Chondrocyte (in vitro differentiated cells): ENCODE measurements around the gene CAMK2D. TPM values are rescaled to one million over a fixed set of nuclear protein-coding genes. Genes with fewer than 3 reads are reported as not detected.

Source experiments
- DNase-seq: peaks from one replicate; pipeline ENCODE4 v3.0.0; 2021; ENCODE audit warnings: mixed read lengths, low spot score
- H3K27ac Mint-ChIP-seq: one replicate; pipeline ENCODE4 v1.8.0; 2021; ENCODE audit warnings: mild to moderate bottlenecking, moderate library complexity, mixed read lengths; ENCODE audit not compliant: unreplicated experiment
- H3K27me3 Mint-ChIP-seq: 2 replicates; pipeline ENCODE4 v1.8.0; 2021; ENCODE audit warnings: low read depth, mixed read lengths
- H3K36me3 Mint-ChIP-seq: 2 replicates; pipeline ENCODE4 v1.8.0; 2021; ENCODE audit warnings: low read depth, mixed read lengths
- H3K4me1 Mint-ChIP-seq: 2 replicates; pipeline ENCODE4 v1.8.0; 2021; ENCODE audit warnings: low read depth, mild to moderate bottlenecking, mixed read lengths
- H3K4me3 Mint-ChIP-seq: one replicate; pipeline ENCODE4 v1.8.0; 2021; ENCODE audit warnings: mild to moderate bottlenecking, moderate library complexity, mixed read lengths; ENCODE audit not compliant: unreplicated experiment
- H3K9me3 Mint-ChIP-seq: 2 replicates; pipeline ENCODE4 v1.8.0; 2021; ENCODE audit warnings: low read depth, mixed read lengths
- CTCF ChIP-seq: fragments of 200-600 bp; sonication (generic); IDR thresholded peaks from 2 replicates; pipeline ENCODE4 v1.5.0; 2021; ENCODE audit warnings: antibody characterized with exemption, mild to moderate bottlenecking, moderate library complexity
- total RNA-seq: library from RNA; stranded (reverse); gene quantifications from 3 replicates; pipeline ENCODE4 v1.2.1, GENCODE V29; 2021

Gene CAMK2D
- total RNA-seq, 1 donor from 2014 or later = 73.7 TPM

GRCh38 chr4:113678641-113679040 is 82.9 kb downstream of the CAMK2D start:
- Mint-ChIP-seq H3K27me3 (no peaks in the 10 kb centered on the region), H3K27ac (peak overlapping the region; percentile 69), H3K36me3 (peaks cover 2% of the 10 kb centered on the region), H3K4me1 (peaks cover 76% of the 10 kb centered on the region), H3K4me3 (no peak overlapping the region), H3K9me3 (no peaks in the 10 kb centered on the region)
- no peak for DNase-seq
- no peak for TF ChIP-seq CTCF

- Mint-ChIP-seq H3K27me3 (no peaks in the 10 kb centered on the region), H3K4me3 (no peak overlapping the region), H3K36me3 (peaks cover 2% of the 10 kb centered on the region), H3K4me1 (peaks cover 74% of the 10 kb centered on the region), H3K27ac (peak overlapping the region; percentile 46), H3K9me3 (no peaks in the 10 kb centered on the region)
- DNase-seq = no peak
- TF ChIP-seq CTCF = no peak
These were observed 84.2 kb downstream of the CAMK2D start for GRCh38 chr4:113677325-113677724.

GRCh38 chr4:113675731-113676697 is 85.5 kb downstream of the CAMK2D start:
- DNase-seq = no peak
- TF ChIP-seq CTCF = no peak
- H3K27ac Mint-ChIP-seq = peak overlapping the region; percentile 72
- H3K9me3 Mint-ChIP-seq = no peaks in the 10 kb centered on the region
- H3K4me1 Mint-ChIP-seq = peaks cover 69% of the 10 kb centered on the region
- no peaks in the 10 kb centered on the region for H3K27me3 Mint-ChIP-seq
- H3K4me3 Mint-ChIP-seq = no peak overlapping the region
- peaks cover 2% of the 10 kb centered on the region for H3K36me3 Mint-ChIP-seq

- no peak overlapping the region for H3K27ac Mint-ChIP-seq
- no peaks in the 10 kb centered on the region for H3K36me3 Mint-ChIP-seq
- TF ChIP-seq CTCF = no peak
- no peaks in the 10 kb centered on the region for H3K27me3 Mint-ChIP-seq
- no peaks in the 10 kb centered on the region for H3K9me3 Mint-ChIP-seq
- no peak overlapping the region for H3K4me3 Mint-ChIP-seq
- H3K4me1 Mint-ChIP-seq = peaks cover 70% of the 10 kb centered on the region
- no peak for DNase-seq
These were observed 86.8 kb downstream of the CAMK2D start for GRCh38 chr4:113674733-113675132.

DNA sequence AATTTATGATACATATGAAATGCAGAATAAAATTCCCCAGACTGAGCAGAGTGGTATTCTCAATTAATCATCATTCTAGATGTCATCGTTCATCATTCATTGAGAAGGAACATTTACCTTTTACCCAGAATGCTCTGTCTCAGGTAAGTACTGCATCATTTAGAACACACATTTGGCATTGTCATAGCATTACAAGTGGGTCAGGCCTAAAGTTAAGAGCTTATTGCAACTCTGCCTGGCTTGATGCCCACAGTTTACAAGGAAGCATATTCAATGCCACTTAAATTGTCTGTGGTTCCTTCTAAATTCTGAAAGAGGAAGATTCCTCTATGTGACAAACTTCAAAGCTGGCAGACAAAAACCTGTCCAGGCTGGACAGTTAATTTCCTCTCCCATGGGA is 87.3 kb downstream of the CAMK2D start:
- H3K9me3 Mint-ChIP-seq = no peaks in the 10 kb centered on the region
- no peak overlapping the region for H3K27ac Mint-ChIP-seq
- H3K4me3 Mint-ChIP-seq = no peak overlapping the region
- peaks cover 70% of the 10 kb centered on the region for H3K4me1 Mint-ChIP-seq
- peaks cover 3% of the 10 kb centered on the region for H3K36me3 Mint-ChIP-seq
- no peaks in the 10 kb centered on the region for H3K27me3 Mint-ChIP-seq
- no peak for TF ChIP-seq CTCF
- no peak for DNase-seq
